ENCODE data around the gene MRPL53.
"Not testable (repeated sequence)": the region's sequence is repeated elsewhere in the genome, so short reads cannot be mapped to it uniquely, and the experiment has no call there.

Gene MRPL53

GRCh38 chr2:74502720-74503505 lies 30.4 kb upstream of the MRPL53 start:
- DNase-seq (ENCODE audit: low read depth in 2 of 2): peak in 1 of 2 donors; percentile 22

GRCh38 chr2:74502147-74502719 lies 29.8 kb upstream of the MRPL53 start:
- DNase-seq (ENCODE audit: low read depth in 2 of 2): no peak

GRCh38 chr2:74501335-74502071 lies 29.0 kb upstream of the MRPL53 start:
- no peak for DNase-seq (ENCODE audit: low read depth in 2 of 2)

GRCh38 chr2:74500578-74500946 lies 28.1 kb upstream of the MRPL53 start:
- DNase-seq (ENCODE audit: low read depth in 2 of 2): no peak

DNA sequence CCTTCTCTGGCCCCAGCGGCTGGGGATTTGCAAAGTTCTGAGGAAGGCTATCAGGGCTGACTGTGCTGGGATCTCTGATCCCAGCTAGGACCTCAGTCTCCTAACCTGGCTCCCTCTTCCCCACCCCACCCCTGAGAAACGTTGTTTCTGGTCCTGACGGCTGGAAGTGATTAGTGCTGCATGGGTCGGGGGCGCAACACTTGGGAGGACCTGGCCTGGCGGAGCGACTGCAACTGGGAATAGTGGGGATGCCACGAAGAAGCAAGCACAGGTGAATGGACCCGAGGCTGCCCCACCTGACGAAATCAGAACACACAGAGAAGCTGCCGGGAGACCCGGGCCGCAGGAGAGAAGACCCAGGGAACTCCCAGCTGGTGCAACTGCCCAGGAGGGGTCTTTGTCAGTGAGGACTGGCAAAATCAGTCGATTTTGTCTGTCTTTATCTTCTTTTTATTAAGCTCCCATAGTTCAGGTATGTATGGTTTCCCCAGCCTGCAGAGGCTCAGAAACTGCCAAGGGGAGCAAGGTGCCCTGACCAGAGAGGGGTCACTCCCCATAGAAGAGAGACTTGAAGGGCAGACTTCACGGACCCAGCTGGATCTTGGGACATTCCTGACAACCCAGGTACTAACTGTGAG lies 27.6 kb upstream of the MRPL53 start:
- no peak for DNase-seq (ENCODE audit: low read depth in 2 of 2)

DNA sequence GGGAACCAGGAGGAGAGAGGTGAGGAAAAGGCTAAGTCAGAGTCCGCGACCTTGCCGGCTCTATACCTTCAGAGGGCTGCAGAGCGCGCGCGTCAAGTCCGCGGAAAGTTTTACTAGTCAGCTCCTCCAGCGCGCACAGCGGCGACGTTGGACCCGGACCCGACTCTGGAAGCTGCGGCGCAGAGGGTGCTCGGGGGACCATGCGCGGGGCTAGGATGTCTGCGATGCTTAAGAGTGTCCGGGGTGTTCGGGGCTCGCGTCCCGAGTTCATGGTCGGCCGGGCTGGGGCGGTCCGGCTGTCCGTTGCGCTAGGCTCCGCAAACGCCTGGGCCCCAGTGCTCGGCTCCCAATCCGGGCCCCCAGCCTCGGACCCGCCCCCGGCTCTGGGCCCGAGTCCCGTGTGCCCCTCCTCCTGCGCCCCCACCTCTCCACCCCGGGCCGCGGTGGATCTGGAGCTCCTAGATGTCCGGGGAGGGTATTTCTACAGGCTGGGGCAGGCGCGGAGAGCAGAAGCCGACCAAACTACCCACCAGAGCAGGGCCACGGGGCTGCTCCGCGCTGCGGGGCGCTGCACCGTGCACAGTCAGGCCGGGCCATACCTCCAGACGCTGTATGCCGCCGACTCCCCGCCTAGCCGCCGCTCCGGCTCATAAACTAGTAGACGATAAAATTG lies 26.9 kb upstream of the MRPL53 start, which contains the start of gene LBX2:
TSS of gene LBX2 (minus strand) at position 337 of the 673 bp plus-strand sequence. CDS start at position 271, 66 bp downstream.
- DNase-seq (ENCODE audit: low read depth in 2 of 2): no peak

GRCh38 chr2:74498500-74499266 lies 26.2 kb upstream of the MRPL53 start:
- no peak for DNase-seq (ENCODE audit: low read depth in 2 of 2)

GRCh38 chr2:74497777-74498499 lies 25.5 kb upstream of the MRPL53 start:
- DNase-seq (ENCODE audit: low read depth in 2 of 2): no peak

- no peak for DNase-seq (ENCODE audit: low read depth in 2 of 2)
Observed at GRCh38 chr2:74496997-74497776, 24.7 kb upstream of the MRPL53 start.

DNA sequence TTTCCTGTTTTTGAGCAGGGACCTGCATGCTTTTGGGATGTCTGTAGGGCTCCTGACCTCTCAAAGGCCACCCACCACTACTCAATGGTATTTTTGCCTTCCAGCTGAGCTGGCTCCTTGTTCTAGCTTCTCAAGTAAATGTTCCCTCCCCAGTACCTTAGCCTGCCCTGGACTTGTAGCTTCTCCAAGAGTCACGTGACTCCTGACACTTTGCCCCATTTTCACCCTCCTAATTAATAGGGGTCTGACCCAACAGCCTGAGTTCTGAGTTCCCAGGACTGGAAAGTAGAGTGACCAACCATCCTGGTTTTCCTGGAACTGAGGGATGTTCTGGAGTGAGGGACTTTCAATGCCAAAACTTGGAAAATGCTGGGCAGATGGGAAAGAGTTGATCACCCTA lies 23.0 kb upstream of the MRPL53 start:
- DNase-seq (ENCODE audit: low read depth in 2 of 2): no peak

GRCh38 chr2:74493546-74493945 lies 21.1 kb upstream of the MRPL53 start:
- DNase-seq (ENCODE audit: low read depth in 2 of 2): no peak

DNA sequence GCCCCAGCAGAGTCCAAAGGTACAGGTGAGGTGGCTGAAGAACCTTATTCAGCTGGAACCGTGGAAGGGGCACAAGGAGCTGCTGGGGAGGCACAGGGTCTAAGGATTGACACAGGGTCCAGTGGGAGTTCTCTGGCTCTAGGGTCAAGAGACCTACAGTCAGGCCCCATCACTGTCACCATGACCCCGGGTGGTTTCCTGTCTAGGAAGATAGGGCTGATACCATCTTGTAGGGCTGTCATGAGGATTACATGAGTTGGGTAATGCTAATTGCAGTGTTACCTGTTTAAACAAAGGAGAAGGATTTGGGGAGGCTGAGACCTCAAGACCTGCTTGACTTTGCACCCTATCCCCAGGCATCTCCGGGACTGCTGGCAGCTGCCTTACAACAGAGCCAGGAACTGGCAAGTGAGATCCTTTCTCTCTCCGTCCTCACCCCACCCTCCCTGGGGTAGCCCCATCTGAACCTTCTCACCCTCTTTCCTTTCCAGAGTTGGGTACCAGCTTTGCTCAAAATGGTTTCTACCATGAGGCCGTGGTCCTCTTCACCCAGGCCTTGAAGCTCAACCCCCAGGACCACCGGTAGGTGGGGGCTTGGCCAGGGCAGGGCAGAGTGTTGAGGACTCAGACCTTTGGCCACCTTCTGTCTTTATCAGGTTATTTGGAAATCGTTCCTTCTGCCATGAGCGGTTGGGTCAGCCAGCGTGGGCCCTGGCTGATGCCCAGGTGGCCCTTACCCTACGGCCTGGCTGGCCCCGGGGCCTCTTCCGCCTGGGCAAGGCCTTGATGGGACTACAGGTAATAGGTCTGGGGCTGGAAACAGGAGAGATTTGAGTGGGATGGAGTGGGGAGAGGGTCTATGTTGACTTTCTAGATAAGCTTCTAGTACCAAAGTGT lies 19.4 kb upstream of the MRPL53 start:
- no peak for DNase-seq (ENCODE audit: low read depth in 2 of 2)

- DNase-seq (ENCODE audit: low read depth in 2 of 2): no peak
Observed at GRCh38 chr2:74489906-74490305, 17.4 kb upstream of the MRPL53 start.

GRCh38 chr2:74488643-74489481 lies 16.4 kb upstream of the MRPL53 start:
- DNase-seq (ENCODE audit: low read depth in 2 of 2): no peak

GRCh38 chr2:74486141-74486540 lies 13.7 kb upstream of the MRPL53 start:
- no peak for DNase-seq (ENCODE audit: low read depth in 2 of 2)

- not testable (repeated sequence) for DNase-seq (ENCODE audit: low read depth in 2 of 2)
Observed at GRCh38 chr2:74483675-74484164, 11.2 kb upstream of the MRPL53 start.

Data from stimulated activated CD8-positive, alpha-beta memory T cell treated with anti-CD3 and anti-CD28 coated beads, Interleukin-7, amount 100 ng/mL, for 1 hour (primary cell).